H1 (cell line): ENCODE measurements around the gene GJD4. TPM values are rescaled to one million over a fixed set of nuclear protein-coding genes. Genes with fewer than 3 reads are reported as not detected.
A peak's percentile ranks its signal among the peaks of the same experiment; 100 is the strongest.

ENCODE experiments used
- CTCF ChIA-PET: fragments of 300-600 bp; sonication (Branson Sonifier 250); formaldehyde crosslinking; loops from one replicate; lab custom pipeline; 2021; ENCODE audit not compliant: partially characterized antibody; lab: Charles Lee
- POLR2A ChIA-PET: fragments of 300-600 bp; sonication (Branson Sonifier 250); formaldehyde crosslinking; loops from one replicate; lab custom pipeline; 2021; ENCODE audit warnings: inconsistent platforms; ENCODE audit not compliant: partially characterized antibody; lab: Charles Lee
- DNase-seq, 2 experiments: peaks; one replicate each; pipeline versions ENCODE4 v3.0.0 to v3.0.0-alpha.2; 2010 to 2022; ENCODE audit warnings: low spot score in 2 of 2, low read depth in 1 of 2, mixed read lengths in 1 of 2
- FAIRE-seq: peaks from 2 replicates; lab custom pipeline; 2011; peaks lifted over from hg19 to GRCh38; lab: Jason Lieb, UNC
- H2AFZ ChIP-seq: 2 replicates; pipeline ENCODE4 v1.8.1; 2012; ENCODE audit warnings: low read length, inconsistent platforms
- H2AK5ac ChIP-seq: 2 replicates; pipeline ENCODE4 v1.6.1; 2013; ENCODE audit warnings: low read depth, low read length
- H2BK120ac ChIP-seq: replicated peaks from 2 replicates; pipeline ENCODE3; 2013; ENCODE audit warnings: low read depth, low read length, inconsistent platforms
- H2BK12ac ChIP-seq: 2 replicates; pipeline ENCODE4 v1.6.1; 2013; ENCODE audit warnings: low read depth, low read length
- H2BK15ac ChIP-seq: 2 replicates; pipeline ENCODE4 v1.6.1; 2013; ENCODE audit warnings: low read length
- H2BK20ac ChIP-seq: 2 replicates; pipeline ENCODE4 v1.6.1; 2013; ENCODE audit warnings: low read length
- H2BK5ac ChIP-seq: 2 replicates; pipeline ENCODE4 v1.6.1; 2013; ENCODE audit warnings: low read depth, low read length
- H3K14ac ChIP-seq: 2 replicates; pipeline ENCODE4 v1.6.1; 2013; ENCODE audit warnings: inconsistent platforms; ENCODE audit not compliant: insufficient read length
- H3K18ac ChIP-seq: 2 replicates; pipeline ENCODE4 v1.6.1; 2013; ENCODE audit warnings: low read length; ENCODE audit errors: extremely low read depth
- H3K23ac ChIP-seq: 2 replicates; pipeline ENCODE4 v1.6.1; 2013; ENCODE audit warnings: inconsistent platforms; ENCODE audit not compliant: insufficient read length
- H3K23me2 ChIP-seq: 2 replicates; pipeline ENCODE4 v1.6.1; 2013; ENCODE audit warnings: low read depth, low read length
- H3K27ac ChIP-seq: 2 replicates; pipeline ENCODE4 v1.6.1; 2011; ENCODE audit warnings: low read depth, low read length, inconsistent platforms
- H3K27me3 ChIP-seq, 4 experiments: replicated peaks in 1 of 4; 1 replicate in 1 of 4; 2 replicates in 3 of 4; pipeline versions ENCODE4 v1.6.1 to v1.8.1; 2011 to 2013; ENCODE audit warnings: low read length in 3 of 4, mild to moderate bottlenecking in 3 of 4, inconsistent platforms in 2 of 4, mixed read lengths in 2 of 4, moderate library complexity in 1 of 4; ENCODE audit not compliant: control insufficient read depth in 3 of 4, insufficient read depth in 3 of 4; ENCODE audit errors: extremely low read depth in 1 of 4
- H3K36me3 ChIP-seq, 4 experiments: 2 replicates each; pipeline versions ENCODE4 v1.6.1 to v1.8.1; 2011 to 2013; ENCODE audit warnings: mild to moderate bottlenecking in 4 of 4, low read length in 3 of 4, moderate library complexity in 2 of 4, control low read depth in 1 of 4, inconsistent platforms in 1 of 4; ENCODE audit not compliant: insufficient read depth in 4 of 4, control insufficient read depth in 2 of 4
- H3K4ac ChIP-seq: replicated peaks from 2 replicates; pipeline ENCODE3; 2013; ENCODE audit warnings: low read length, low read depth, mixed read lengths, inconsistent platforms; ENCODE audit not compliant: insufficient read length
- H3K4me1 ChIP-seq, 4 experiments: replicated peaks in 1 of 4; 1 replicate in 1 of 4; 2 replicates in 3 of 4; pipeline versions ENCODE4 v1.6.1 to v1.8.1; 2011 to 2013; ENCODE audit warnings: low read length in 3 of 4, inconsistent platforms in 2 of 4, mixed read lengths in 1 of 4; ENCODE audit not compliant: insufficient read depth in 4 of 4, control insufficient read depth in 3 of 4
- H3K4me2 ChIP-seq, 2 experiments: 2 replicates each; pipeline versions ENCODE4 v1.6.1 to v1.8.1; 2011 to 2013; ENCODE audit warnings: low read depth in 2 of 2, low read length in 2 of 2, control low read depth in 1 of 2, inconsistent platforms in 1 of 2, mild to moderate bottlenecking in 1 of 2; ENCODE audit not compliant: insufficient read depth in 1 of 2
- H3K4me3 ChIP-seq, 4 experiments: fragments of 200-600, 300-600 bp in 1 of 4; sonication (generic), shearing (Covaris generic), sonication (Bioruptor Twin) in 1 of 4; 2 replicates each; pipeline versions ENCODE4 v1.5.1 to v1.8.1; 2011 to 2016; ENCODE audit warnings: low read length in 4 of 4, low read depth in 3 of 4, control low read depth in 2 of 4, inconsistent platforms in 2 of 4, mild to moderate bottlenecking in 2 of 4, mixed read lengths in 1 of 4, moderate library complexity in 1 of 4; ENCODE audit not compliant: insufficient read depth in 2 of 4; ENCODE audit errors: extremely low read depth in 1 of 4
- H3K56ac ChIP-seq: replicated peaks from 2 replicates; pipeline ENCODE3; 2013; ENCODE audit warnings: low read depth, mild to moderate bottlenecking, mixed read lengths, low read length, inconsistent platforms; ENCODE audit not compliant: insufficient read length
- H3K79me1 ChIP-seq: 2 replicates; pipeline ENCODE4 v1.6.1; 2013; ENCODE audit warnings: low read depth, low read length, control low read depth
- H3K79me2 ChIP-seq, 2 experiments: 2 replicates each; pipeline versions ENCODE4 v1.6.1 to v1.8.1; 2012 to 2013; ENCODE audit warnings: low read length in 2 of 2, mild to moderate bottlenecking in 2 of 2, inconsistent platforms in 1 of 2; ENCODE audit not compliant: insufficient read depth in 2 of 2, control insufficient read depth in 1 of 2
- H3K9ac ChIP-seq, 4 experiments: replicated peaks in 1 of 4; 1 replicate in 1 of 4; 2 replicates in 3 of 4; pipeline versions ENCODE4 v1.6.1 to v1.8.1; 2011 to 2013; ENCODE audit warnings: low read depth in 3 of 4, low read length in 3 of 4, control low read depth in 2 of 4, mild to moderate bottlenecking in 2 of 4, moderate library complexity in 2 of 4, inconsistent platforms in 1 of 4; ENCODE audit errors: extremely low read depth in 1 of 4
- H3K9me3 ChIP-seq, 2 experiments: 2 replicates each; pipeline versions ENCODE4 v1.6.1 to v1.8.1; 2012 to 2013; ENCODE audit warnings: mild to moderate bottlenecking in 2 of 2, moderate library complexity in 2 of 2, control low read depth in 1 of 2, inconsistent platforms in 1 of 2, low read depth in 1 of 2, low read length in 1 of 2, mixed read lengths in 1 of 2; ENCODE audit not compliant: insufficient read depth in 2 of 2
- H4K20me1 ChIP-seq, 2 experiments: replicated peaks in 1 of 2; 2 replicates each; pipeline versions ENCODE3 to v1.8.1; 2011 to 2013; ENCODE audit warnings: inconsistent platforms in 2 of 2, low read length in 2 of 2, mild to moderate bottlenecking in 1 of 2; ENCODE audit not compliant: insufficient read depth in 2 of 2, control insufficient read depth in 1 of 2
- H4K5ac ChIP-seq: 2 replicates; pipeline ENCODE4 v1.6.1; 2013; ENCODE audit warnings: low read length, low read depth, mixed read lengths, inconsistent platforms; ENCODE audit not compliant: insufficient read length
- H4K8ac ChIP-seq: 2 replicates; pipeline ENCODE4 v1.8.0; 2013; ENCODE audit warnings: mild to moderate bottlenecking, moderate library complexity, low read length, inconsistent platforms; ENCODE audit not compliant: insufficient read depth; ENCODE audit errors: extremely low read depth
- H4K91ac ChIP-seq: replicated peaks from 2 replicates; pipeline ENCODE3; 2013; ENCODE audit warnings: low read length, mixed read lengths, inconsistent platforms; ENCODE audit not compliant: insufficient read length
- KDM4A ChIP-seq: IDR thresholded peaks from one replicate; pipeline ENCODE4 v1.7.1; 2012; ENCODE audit warnings: low read depth, mild to moderate bottlenecking, moderate library complexity, low read length, inconsistent platforms; ENCODE audit not compliant: severe bottlenecking
- TAF7 ChIP-seq: optimal IDR thresholded peaks from 2 replicates; pipeline ENCODE3; 2011; ENCODE audit warnings: low read depth, mild to moderate bottlenecking, inconsistent platforms, low read length, moderate library complexity, borderline replicate concordance
- YY1 ChIP-seq: IDR thresholded peaks from 2 replicates; pipeline ENCODE4 v1.6.1; 2011; ENCODE audit warnings: low read depth, mild to moderate bottlenecking, low read length
- WGBS, 2 experiments: shearing (Covaris generic) in 1 of 2; methylation state at CpG; one replicate each; pipeline versions ENCODE4 v1.1.6 to v1.1.7; 2013 to 2015; ENCODE audit warnings: low lambda C conversion rate in 2 of 2, mixed read lengths in 2 of 2, inconsistent platforms in 1 of 2, low coverage in 1 of 2, missing lambda C conversion rate in 1 of 2; ENCODE audit not compliant: insufficient replicate concordance in 2 of 2, insufficient coverage in 1 of 2, insufficient read length in 1 of 2; ENCODE audit errors: extremely low coverage in 1 of 2, missing lambda C conversion rate in 1 of 2; 5-methylcytosine and 5-hydroxymethylcytosine counted together
- polyA plus RNA-seq, 7 experiments: library from polyadenylated mRNA; depleted of rRNA in 3 of 7; stranded (reverse) in 5 of 7; unstranded in 2 of 7; fragments of >200 nt in 5 of 7; fragments of 200-250 nt in 2 of 7; gene quantifications; 1 replicate in 5 of 7; 2 replicates in 1 of 7; 4 replicates in 1 of 7; pipeline versions ENCODE4 v1.2.1 to v1.2.3, GENCODE V29; 2011 to 2013; ENCODE audit warnings: missing spikeins in 2 of 7, mixed read lengths in 2 of 7
- total RNA-seq: library from RNA; stranded (reverse); fragmentation: NEBNext Ultra II Directional; extraction: Animal tissue kit (Norgen Biotek cat#: 25700); gene quantifications from 2 replicates; pipeline ENCODE4 v1.2.1, GENCODE V29; 2021

GJD4 gene
- total and polyA plus RNA-seq, 2 of the 8 experiments (the other 6 are each of a cell fraction or from before 2014, with no cell fraction given): not detected

GRCh38 chr10:35641676-35642034, 36.5 kb downstream of the GJD4 start:
- Histone ChIP-seq H3K56ac (no peak overlapping the region), H2BK5ac (no peak overlapping the region), H3K27ac (no peak overlapping the region), H3K79me2 (peaks cover 0 to 3% of the 10 kb centered on the region in 2 experiments; a peak in 1 of 4 replicates), H3K23ac (no peak overlapping the region), H2BK20ac (no peak overlapping the region), H3K4me3 (peak overlapping the region; percentile 63 to 82 (median 67)), H3K9ac (no peak overlapping the region; a peak in 1 of 7 replicates), H2AK5ac (no peak overlapping the region), H3K18ac (no peak overlapping the region; the same call in 1 of the 2 replicates), H3K14ac (no peak overlapping the region), H2AFZ (no peak overlapping the region), H4K5ac (no peak overlapping the region), H3K4me2 (peak overlapping the region; percentile 58 to 99), H3K23me2 (peaks cover 34% of the 10 kb centered on the region), H3K4me1 (peaks cover 0 to 17% (median 12%) of the 10 kb centered on the region in 4 experiments; a peak in 6 of 7 replicates), H3K36me3 (no peaks in the 10 kb centered on the region), H2BK120ac (no peak overlapping the region), H4K91ac (no peak overlapping the region), H3K4ac (no peak overlapping the region), H3K79me1 (no peaks in the 10 kb centered on the region), H2BK12ac (no peak overlapping the region), H4K20me1 (peaks cover 3 to 8% of the 10 kb centered on the region in 2 experiments), H3K27me3 (peaks cover 3 to 13% (median 6%) of the 10 kb centered on the region in 4 experiments; a peak in 6 of 7 replicates), H2BK15ac (no peak overlapping the region), H3K9me3 (no peaks in the 10 kb centered on the region; a peak in 1 of 4 replicates), H4K8ac (0 out of 2 replicates have a peak overlapping the region, but pooled peaks have one; percentile 9)
- FAIRE-seq (no peak), DNase-seq (no peak)
- POLR2A ChIA-PET: no interaction called here
- CTCF ChIA-PET: no interaction called here
- 0% methylated on average over 17 of the region's 54 CpGs; no CpG with 5 or more reads in 1 of the 2 experiments for WGBS, 2 experiments
- TF ChIP-seq YY1 (0 out of 2 replicates have a peak, but pooled peaks have one; percentile 54), KDM4A (peak; percentile 14), TAF7 (no peak)
